NCI-H187 (cell line): ENCODE measurements around the gene HGD.
"Not testable (repeated sequence)": the region's sequence is repeated elsewhere in the genome, so short reads cannot be mapped to it uniquely, and the experiment has no call there.

Experiments used
- DNase-seq, 2 experiments: peaks; one replicate each; lab custom pipeline; 2025; lab: John Stamatoyannopoulos, UW

HGD gene

DNA sequence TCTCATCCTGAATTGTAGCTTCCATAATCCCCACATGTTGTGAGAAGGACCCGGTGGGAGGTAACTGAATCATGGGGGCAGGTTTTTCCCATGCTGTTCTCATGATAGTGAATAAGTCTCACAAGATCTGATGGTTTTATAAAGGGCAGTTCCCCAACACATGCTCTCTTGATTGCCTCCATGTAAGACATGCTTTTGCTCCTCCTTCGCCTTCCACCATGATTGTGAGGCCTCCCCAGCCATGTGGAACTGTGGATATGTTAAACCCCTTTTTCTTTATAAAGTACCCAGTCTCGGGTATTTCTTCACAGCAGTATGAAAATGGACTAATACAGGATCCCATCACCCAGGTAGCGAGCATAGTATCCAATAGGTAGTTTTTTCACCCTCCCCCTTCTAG, 43.2 kb downstream of the HGD start:
- DNase-seq, result not testable (repeated sequence)

DNA sequence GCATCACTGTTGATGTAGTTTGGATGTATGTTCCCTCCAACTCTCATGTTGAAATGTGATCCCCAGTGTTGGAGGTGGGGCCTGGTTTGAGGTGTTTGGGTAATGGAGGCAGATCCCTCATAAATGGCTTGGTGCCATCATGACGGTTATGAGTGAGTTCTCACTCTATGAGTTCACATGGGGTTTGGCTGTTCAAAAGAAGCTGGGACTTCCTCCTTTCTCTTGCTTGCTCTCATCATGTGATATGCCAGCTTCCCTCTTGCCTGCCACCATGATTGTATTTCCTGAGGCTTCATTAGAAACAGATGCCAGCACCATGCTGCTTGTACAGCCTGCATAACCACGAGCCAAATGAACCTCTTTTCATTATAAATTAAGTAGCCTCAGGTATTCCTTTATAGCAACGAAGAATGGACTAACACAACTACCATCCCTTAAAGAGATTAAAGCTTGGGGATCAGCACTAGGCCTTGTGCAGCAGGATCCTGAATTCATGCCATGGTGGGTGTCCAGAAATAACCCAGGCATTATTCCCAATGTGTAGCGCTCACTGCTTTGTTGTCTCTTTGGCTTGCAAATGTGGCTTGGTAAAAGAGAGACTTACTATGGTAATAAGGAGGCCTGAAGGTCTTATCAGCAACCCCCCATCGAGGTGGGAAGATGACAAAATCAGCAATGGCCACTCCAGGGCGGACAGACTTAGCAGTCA, 44.0 kb downstream of the HGD start:
- no peak for DNase-seq

DNA sequence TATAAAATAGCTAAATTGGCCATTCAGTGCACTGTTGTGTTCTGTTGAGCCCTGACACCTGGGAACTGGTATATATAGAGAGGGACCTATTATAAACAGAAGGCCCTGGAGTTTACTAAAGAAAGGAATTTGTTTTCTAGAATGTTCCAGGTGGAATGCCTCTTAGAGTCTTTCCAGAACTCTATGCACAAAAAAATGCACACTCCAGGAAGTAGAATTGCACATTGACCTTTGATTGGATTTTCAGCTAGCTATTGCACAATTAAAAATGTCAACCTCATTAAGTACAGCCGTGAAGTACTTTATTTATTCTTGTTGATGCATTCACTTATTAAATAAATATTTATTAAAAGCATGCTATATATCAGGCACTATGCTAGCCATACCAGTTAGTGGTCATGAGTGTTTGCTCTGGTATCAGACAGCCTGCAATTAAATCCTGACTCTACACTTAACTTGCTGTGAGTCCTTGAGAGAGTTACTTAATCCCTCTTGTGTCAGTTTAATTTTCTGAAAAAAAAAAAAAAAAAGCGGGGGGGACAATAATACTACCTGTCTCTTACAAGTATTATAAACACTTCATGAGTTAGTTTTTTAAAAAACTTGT, 45.1 kb downstream of the HGD start:
- no peak for DNase-seq

DNA sequence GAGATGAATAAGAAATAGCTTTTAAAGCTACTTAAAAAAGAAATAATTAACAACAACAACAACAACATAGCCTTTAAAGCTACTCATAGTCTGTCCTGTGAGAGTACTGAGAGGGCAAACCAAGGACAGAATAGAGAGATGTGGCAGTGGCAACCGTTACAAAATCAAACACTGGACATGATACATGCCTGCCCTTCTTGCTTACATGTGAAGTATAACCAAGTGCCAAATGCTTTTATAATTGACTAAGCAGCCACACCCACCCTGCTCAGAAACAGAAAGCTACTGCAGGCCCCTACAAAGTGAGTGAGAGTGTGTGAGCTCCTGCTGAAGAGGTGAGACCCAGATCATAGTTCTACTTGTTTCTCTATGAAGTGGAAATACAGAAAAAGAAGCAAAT, 47.5 kb downstream of the HGD start:
- DNase-seq, result no peak

DNA sequence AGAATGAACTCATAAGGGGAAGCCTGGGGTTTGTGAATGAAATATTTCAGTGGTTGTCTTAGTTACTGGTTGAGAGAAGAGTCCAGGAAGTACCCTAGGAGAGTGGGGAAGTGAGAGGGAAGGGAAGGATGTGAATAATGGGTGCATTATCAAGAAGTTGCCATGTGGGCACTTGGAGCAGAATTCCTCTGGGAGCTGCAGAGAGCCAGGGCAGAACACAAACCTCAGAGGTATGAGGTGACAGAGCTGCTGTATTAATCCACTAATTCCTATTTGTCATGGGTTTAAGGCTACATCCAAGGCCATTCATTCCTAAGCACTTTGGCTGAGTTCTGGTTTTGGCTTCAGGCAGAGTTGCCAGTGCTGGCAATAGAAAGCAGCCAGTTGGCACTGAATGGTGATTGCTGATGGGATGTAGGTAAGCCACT, 56.9 kb downstream of the HGD start:
- DNase-seq, result no peak

DNA sequence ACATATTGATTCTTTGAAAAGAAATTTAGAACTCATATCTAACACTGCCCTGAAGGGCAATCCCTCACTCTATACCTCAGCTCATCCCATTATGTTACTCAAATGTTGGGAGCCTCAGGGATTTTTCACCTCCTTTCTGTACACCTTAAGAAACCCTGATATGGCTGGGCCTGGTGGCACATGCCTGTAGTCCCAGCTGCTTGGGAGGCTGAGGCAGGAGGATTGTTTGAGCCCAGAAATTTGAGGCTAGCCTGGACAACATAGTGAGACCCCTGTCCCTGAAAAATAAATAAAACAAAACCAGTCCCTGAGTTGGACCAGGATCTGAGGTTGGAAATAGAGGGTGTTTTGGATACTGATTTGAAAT, 58.3 kb downstream of the HGD start:
- no peak for DNase-seq

DNA sequence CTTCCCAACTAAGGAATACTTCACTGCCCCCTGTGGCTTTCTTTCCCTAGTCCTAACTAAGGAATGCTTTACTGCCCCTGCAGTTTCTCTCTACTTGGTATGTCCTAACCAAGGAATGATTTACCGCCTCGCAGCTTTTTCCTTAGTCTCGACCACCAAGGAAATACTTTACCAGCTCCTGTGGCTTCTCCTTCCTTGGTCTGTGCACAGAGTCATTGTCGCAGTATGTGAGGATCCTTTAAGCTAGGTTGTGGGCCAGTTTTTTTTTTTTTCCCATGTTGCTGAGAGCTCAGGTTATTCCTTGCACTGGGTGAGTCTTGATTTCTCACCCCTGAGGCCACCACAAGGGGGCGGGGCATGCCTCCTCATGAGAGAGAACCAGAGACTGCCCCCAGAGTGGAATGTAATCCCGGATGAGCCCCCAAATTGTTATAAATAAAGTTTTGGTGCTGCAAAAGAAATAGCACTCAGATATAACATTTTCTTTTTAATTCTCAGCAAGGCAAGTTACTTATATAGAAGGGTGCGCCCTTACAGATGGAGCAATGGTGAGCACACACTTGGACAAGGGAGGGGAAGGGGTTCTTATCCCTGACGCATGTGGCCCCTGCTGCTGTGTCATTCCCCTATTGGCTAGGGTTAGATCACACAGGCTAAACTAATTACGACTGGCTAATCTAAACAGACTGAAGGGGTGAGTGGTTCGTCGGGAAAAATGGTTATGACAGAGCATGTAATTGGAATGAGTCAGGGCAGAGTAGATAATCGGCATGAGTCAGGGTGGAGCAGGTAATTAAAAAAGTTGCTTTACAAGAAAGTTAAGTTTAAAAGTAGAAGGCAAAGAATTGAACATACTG, 58.9 kb downstream of the HGD start:
- no peak for DNase-seq

DNA sequence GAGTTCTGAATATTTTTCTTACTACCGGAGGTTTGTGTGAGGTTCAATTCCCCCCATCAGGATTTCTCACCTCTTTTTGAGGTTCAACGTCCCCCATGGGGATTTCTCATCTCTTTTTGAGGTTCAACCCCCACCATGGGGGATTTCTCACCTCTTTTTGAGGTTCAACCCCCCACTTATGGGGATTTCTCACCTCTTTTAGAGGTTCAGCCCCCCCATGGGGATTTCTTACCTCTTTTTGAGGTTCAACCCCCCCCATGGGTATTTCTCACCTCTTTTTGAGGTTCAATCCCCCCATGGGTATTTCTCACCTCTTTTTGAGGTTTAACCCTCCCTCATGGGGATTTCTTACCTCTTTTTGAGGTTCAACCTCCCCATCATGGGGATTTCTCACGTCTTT, 59.6 kb downstream of the HGD start:
- no peak for DNase-seq

DNA sequence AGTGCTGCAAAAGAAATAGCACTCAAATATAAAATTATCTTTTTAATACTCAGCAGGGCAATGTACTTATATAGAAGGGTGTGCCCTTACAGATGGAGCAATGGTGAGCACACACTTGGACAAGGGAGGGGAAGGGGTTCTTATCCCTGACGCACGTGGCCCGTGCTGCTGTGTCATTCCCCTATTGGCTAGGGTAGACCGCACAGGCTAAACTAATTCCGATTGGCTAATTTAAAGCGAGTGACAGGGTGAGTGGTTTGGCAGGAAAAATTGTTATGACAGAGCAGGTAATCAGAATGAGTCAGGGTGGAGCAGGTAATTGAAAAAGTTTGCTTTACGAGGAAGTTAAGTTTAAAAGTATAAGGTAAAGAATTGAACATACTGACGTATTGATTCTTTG, 65.3 kb downstream of the HGD start:
- not testable (repeated sequence) for DNase-seq

DNA sequence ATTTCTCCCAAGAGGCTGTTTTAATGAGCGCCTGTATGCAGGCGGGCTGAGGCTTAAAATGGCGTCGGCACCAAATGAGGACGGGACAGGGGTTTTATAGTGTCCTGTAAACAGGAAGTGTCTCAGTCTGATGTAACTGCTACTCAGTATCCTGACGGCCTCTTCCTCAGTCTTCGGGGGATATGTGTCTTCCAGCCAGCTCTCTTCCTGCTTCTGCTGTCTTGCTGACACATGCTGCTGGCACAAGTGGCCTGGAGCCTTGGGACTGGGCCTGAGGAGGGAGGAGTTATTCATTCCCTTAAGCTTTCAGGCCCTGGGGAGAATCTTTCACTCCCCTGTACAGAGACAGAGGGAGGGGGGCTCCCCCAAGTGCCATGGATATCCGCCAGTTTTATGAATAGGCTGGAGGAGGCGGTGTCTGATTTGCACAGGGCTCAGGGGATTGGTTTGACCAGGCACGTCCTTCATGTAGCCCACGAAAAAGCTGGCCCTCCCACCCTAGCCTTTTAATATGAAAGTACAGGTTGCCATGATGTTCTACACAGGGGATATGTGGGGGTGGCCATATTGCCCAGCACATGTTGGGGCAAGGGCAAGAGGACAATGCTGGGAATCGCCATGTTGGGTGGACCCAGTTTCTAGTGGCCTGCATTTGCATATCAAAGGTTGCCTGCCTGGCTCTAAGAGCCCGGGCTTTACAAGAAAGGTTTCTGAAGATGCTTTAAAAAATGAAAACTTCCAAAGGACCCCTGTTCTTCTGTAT, 66.0 kb downstream of the HGD start:
- DNase-seq, result no peak

DNA sequence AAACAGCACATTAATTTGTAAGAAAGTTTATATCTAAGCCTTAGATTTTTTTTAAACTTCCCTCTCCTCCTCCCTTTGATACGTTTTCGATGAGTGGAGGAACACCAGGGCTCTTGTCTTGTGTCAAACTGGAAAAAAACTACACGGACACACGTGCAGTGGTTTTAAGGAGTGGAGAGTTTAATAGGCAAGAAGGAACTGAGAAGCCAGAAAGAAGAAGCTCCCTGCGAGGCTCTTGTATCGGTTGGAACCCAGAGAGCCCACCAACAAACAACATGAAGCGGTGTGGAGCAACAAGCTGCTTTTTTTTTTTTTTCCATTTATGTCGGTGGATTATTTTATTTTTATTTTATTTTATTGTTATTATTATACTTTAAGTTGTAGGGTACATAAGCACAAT, 67.3 kb downstream of the HGD start:
- DNase-seq, result no peak

DNA sequence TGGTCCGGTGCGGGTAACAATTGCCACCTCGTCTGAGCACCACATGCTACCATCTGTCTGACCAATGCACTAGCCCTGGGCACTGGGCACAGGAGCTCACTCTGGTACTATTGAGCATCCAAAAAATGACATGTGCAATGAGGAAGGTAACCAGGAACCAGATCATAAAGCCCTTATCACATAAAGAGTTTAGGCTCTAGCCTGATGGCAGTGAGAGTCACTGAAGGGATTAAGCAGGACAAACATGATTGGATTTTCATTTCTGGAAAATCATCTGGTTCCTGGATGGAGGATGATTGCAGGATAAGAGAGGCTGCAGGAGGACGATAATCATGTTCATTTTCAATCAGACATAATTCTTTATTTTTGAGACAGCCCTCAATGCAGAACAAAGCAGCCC, 73.5 kb downstream of the HGD start:
- no peak for DNase-seq

DNA sequence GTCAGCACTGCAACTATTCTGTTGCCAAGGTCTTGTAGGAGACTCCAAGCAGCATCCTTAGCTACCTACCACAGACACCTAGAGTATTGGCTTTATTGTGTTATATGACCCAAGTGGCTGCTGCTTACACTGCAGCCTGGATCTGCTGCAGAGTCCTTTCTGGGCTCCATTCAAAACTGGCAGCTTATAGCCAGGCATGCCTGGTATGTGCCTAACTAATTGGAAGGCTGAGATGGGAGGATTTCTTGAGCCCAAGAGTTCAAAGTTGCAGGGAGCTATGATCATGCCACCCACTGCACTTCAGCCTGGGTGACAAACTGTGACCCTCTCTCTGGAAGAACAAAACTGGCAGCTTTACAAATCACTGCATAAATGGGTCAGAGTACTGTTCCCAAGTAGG, 77.3 kb downstream of the HGD start:
- DNase-seq, result no peak

DNA sequence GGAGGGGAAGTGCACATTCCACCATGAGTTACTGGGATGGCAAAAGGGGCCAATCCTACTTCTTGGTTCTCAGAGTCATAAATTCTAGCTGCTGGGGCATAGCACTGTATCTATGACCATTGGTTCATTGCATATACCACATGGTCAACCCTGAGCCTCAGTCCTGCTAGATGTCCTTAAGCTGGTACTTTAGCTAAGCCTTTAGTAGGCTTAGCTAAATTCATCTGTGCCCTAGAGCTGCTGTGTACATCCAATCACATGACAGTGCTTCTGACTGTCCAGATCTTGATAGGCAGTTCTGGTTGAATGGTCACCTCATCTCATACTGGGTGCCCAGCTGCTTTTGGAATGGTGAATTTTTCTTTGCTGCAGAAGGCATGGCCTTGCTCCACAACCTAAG, 77.7 kb downstream of the HGD start:
- no peak for DNase-seq

DNA sequence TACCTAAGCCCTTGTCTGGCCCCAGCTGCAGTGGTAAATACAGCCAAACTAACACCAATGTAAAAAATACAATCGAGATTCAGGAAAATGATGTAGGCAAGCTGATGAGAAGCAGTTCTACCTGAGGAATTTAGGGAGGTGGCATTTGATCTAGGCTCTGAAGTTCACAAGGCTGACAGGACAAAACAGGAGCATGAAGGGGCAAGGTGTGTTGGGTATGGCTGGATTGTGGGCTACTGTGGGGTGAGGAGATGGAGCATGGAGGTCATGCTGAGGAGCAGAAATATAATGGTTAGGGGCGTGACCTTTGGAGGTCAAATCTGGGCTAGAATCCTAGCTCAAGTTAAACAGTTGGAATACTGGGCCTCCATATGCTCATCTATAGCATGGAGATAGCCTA, 79.4 kb downstream of the HGD start:
- DNase-seq, result no peak

DNA sequence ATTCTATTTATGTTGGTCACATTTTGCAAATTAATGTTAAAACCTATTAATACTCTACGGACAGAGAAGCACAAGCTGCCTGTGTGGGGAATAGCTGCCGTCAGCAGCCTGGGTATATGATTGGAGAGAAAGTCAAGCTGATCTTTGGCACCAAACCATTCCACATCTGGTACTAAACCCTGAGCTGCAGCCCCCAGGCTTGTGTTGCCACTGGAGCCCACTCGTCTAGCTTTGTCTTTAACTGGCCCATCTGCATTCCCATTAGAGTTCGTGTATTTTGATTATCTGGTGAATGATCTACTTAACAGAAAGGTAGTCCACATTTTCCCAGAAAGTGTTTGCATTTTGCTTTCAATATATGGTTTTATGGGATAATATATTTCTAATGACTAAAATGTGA, 80.5 kb downstream of the HGD start:
- no peak for DNase-seq

DNA sequence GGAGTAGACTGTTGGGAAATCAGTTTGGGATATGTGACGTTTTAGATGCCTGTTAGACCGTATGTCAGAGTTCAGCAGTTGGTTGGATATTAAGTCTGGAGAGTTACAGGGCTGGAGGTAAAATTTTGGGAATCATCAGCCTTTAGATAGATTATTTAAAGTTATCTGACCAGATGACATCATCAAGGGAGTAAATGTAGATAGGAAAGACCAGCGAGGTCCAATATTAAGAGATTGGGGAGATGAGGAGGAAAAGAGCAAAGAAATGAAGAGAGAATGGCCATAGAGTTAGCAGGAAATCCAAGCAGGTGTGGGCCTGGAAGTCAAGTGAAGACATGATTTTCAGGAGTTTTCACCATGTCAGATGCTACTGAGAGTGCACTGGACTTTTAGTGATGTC, 82.8 kb downstream of the HGD start:
- DNase-seq, result no peak

DNA sequence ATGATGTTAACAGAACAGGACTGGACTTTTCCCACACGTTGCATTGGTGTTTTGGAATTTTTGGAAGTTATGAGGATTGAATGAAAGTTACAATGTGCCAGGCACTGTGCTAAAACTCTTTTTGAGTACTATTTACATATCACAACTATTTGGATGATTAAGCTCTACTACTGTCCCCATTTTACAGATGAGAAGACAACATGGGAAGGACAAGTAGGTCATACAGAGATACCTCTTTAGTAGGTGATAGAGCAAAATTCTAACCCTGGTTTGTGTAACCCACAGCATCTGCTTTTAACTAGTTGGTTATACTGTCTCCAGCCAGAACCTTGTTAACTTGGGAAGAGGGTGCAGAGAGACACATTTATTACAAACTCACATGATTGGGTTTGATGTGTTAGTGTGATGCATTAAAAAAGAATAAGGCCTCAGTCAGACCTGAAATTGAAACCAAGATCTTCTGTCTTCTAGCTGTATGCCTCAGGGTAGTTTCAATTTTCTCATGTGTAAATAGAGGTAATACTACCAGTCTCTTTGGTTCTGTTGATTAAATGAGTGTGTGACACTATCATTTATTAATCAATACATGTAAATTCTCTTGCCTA, 84.5 kb downstream of the HGD start:
- DNase-seq, result no peak

DNA sequence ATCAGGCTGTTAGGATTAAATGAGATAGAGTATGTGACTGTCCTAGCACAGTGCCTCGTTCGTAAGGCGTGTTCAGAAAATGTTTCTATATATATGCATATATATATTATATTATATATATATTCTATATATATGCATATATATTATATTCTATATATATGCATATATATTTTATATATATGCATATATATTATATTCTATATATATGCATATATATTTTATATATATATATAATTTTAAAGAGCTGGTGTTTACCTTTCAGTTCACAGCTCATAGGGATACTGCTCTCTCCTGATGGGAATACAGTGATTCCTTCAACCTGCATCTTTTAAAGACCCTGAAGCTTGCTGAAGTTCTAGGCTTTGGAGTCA, 85.2 kb downstream of the HGD start:
- no peak for DNase-seq

DNA sequence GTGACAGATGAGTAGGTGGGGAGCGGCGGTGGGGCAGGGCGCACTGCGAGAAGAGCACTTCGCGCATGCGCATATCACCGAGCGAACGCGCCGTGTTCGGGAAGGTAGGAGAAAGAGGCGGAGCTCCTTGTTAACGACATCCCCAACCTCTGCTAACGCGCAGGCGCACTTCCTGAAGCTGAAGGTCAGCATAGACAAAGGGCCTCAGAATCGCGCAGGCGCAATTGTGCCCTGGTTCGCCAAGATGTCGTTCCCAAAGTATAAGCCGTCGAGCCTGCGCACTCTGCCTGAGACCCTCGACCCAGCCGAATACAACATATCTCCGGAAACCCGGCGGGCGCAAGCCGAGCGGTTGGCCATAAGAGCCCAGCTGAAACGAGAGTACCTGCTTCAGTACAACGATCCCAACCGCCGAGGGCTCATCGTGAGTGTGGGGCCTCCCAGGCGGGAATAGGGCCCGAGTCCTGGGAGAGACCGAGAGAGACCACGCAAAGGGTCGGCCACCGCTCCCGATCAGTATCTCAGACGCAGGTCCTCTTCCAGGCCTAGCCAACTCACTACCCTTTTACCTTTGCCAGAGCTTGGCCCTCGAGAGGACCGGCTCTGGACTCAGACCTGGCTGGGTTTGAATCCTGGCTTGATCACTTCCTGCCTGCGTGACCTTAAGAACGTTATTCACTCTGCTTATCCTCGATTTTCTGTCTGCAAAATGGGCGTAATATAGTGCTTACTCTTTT, 85.8 kb downstream of the HGD start, which contains the start of gene NDUFB4:
Gene NDUFB4 (plus strand): TSS at position 221 of the 737 bp plus-strand sequence. CDS start 24 bp downstream, at position 245.
- peak; percentile 93 to 97 for DNase-seq

DNA sequence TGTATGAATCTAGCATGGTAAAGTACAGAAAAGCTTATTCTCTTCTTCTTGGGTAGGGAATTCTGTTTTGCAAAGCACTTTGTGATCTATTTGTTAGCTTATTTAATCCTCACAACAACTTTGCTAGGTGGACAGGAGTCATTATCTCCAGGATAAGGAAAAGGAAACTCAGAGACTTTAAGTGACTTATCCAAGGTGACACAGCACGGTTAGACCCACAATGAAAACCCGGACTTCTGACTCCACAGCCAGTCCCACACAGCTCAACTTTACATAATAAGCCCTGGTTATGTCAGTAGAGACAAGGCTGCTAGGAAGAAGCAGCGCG, 86.3 kb downstream of the HGD start:
- DNase-seq, result no peak
